Activated CD4-positive, CD25-positive, alpha-beta regulatory T cell (primary cell): ENCODE results near the gene RNASE8.

Experiments
- DNase-seq, 4 experiments: peaks; one replicate each; lab custom pipeline; 2025; lab: John Stamatoyannopoulos, UW

Gene RNASE8

GRCh38 chr14:21092273-21093011, 34.8 kb downstream of the RNASE8 start:
- DNase-seq, result peak; percentile 82 to 94 (median 88)

- no peak for DNase-seq
Measured at GRCh38 chr14:21093018-21093417, 35.4 kb downstream of the RNASE8 start.

GRCh38 chr14:21093769-21094681, 36.4 kb downstream of the RNASE8 start:
- DNase-seq, result no peak

GRCh38 chr14:21095430-21096205, 38.0 kb downstream of the RNASE8 start:
- DNase-seq, result no peak

GRCh38 chr14:21096438-21096837, 38.8 kb downstream of the RNASE8 start:
- DNase-seq, result no peak

- no peak for DNase-seq
Measured at GRCh38 chr14:21096978-21097635, 39.5 kb downstream of the RNASE8 start.

GRCh38 chr14:21097636-21098075, 40.0 kb downstream of the RNASE8 start:
- DNase-seq, result no peak

- no peak for DNase-seq
Measured at GRCh38 chr14:21098076-21098891, 40.7 kb downstream of the RNASE8 start, which contains the start of gene ZNF219. Gene ZNF219, minus strand, starts transcription at chr14:21098655. Its CDS starts 5,064 bp downstream, at chr14:21093591.

- no peak for DNase-seq
Measured at GRCh38 chr14:21098892-21099595, 41.4 kb downstream of the RNASE8 start.

GRCh38 chr14:21099596-21099985, 42.0 kb downstream of the RNASE8 start:
- no peak for DNase-seq

GRCh38 chr14:21100931-21101330, 43.3 kb downstream of the RNASE8 start, which contains the start of gene TMEM253:
Gene TMEM253, plus strand, starts transcription at chr14:21101066. Its CDS starts 278 bp downstream, at chr14:21101344.
- DNase-seq, result no peak

- DNase-seq, result no peak
Measured at GRCh38 chr14:21101802-21102413, 44.3 kb downstream of the RNASE8 start.

GRCh38 chr14:21102521-21103410, 45.1 kb downstream of the RNASE8 start:
- DNase-seq, result no peak

GRCh38 chr14:21103411-21103709, 45.7 kb downstream of the RNASE8 start:
- no peak for DNase-seq

- DNase-seq, result peak; percentile 88 to 90 (median 88)
Measured at GRCh38 chr14:21103710-21104447, 46.3 kb downstream of the RNASE8 start.

- peak in 2 of 4 experiments; percentile 25 to 36 for DNase-seq
Measured at GRCh38 chr14:21104448-21105060, 46.9 kb downstream of the RNASE8 start.

- no peak for DNase-seq
Measured at GRCh38 chr14:21105095-21105494, 47.5 kb downstream of the RNASE8 start.

GRCh38 chr14:21106176-21106497, 48.5 kb downstream of the RNASE8 start:
- DNase-seq, result no peak
